ENCODE measurements around the gene NRP1. TPM values are rescaled to one million over a fixed set of nuclear protein-coding genes. Genes with fewer than 3 reads are reported as not detected.

NRP1 gene
- total RNA-seq, 1 experiment from 2014 or later: 3.0 TPM

- H3K9me3 Mint-ChIP-seq: peaks cover 5% of the 10 kb centered on the region; the same call in 1 of the 2 replicates
- no peaks in the 10 kb centered on the region for H3K4me1 Mint-ChIP-seq
- no peak overlapping the region for H3K27ac Mint-ChIP-seq
- ChIA-PET CTCF (no interaction called here), POLR2A (no interaction called here)
- ATAC-seq (no peak), DNase-seq (ENCODE audit: low spot score) (no peak)
- TF ChIP-seq AR (CRISPR knock-in tag; IDR thresholded peaks at IDR 0.05) (no peak), ZNF396 (CRISPR knock-in tag; IDR thresholded peaks at IDR 0.05; ENCODE audit: borderline replicate concordance) (no peak), JUN (CRISPR knock-in tag; IDR thresholded peaks at IDR 0.05) (no peak), STAT6 (CRISPR knock-in tag; conservative IDR thresholded peaks at IDR 0.05; ENCODE audit: low read depth) (no peak), ETV6 (CRISPR knock-in tag; IDR thresholded peaks at IDR 0.05) (no peak), NFYB (CRISPR knock-in tag; conservative IDR thresholded peaks at IDR 0.05; ENCODE audit: low read depth) (no peak), ZNF317 (CRISPR knock-in tag; IDR thresholded peaks at IDR 0.05; ENCODE audit: borderline replicate concordance, low read depth) (no peak), SMAD3 (CRISPR knock-in tag; IDR thresholded peaks at IDR 0.05; ENCODE audit: borderline replicate concordance) (no peak)
- TF ChIP-seq, protein P1, sequence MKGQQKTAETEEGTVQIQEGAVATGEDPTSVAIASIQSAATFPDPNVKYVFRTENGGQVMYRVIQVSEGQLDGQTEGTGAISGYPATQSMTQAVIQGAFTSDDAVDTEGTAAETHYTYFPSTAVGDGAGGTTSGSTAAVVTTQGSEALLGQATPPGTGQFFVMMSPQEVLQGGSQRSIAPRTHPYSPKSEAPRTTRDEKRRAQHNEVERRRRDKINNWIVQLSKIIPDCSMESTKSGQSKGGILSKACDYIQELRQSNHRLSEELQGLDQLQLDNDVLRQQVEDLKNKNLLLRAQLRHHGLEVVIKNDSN (CRISPR knock-in tag; IDR thresholded peaks at IDR 0.05): no peak
- H3K36me3 Mint-ChIP-seq: no peaks in the 10 kb centered on the region
- no peak overlapping the region for H3K4me3 Mint-ChIP-seq
- no peaks in the 10 kb centered on the region for H3K27me3 Mint-ChIP-seq (ENCODE audit: low read depth)
Observed at GRCh38 chr10:33217854-33218253, 116.6 kb downstream of the NRP1 start.

DNA sequence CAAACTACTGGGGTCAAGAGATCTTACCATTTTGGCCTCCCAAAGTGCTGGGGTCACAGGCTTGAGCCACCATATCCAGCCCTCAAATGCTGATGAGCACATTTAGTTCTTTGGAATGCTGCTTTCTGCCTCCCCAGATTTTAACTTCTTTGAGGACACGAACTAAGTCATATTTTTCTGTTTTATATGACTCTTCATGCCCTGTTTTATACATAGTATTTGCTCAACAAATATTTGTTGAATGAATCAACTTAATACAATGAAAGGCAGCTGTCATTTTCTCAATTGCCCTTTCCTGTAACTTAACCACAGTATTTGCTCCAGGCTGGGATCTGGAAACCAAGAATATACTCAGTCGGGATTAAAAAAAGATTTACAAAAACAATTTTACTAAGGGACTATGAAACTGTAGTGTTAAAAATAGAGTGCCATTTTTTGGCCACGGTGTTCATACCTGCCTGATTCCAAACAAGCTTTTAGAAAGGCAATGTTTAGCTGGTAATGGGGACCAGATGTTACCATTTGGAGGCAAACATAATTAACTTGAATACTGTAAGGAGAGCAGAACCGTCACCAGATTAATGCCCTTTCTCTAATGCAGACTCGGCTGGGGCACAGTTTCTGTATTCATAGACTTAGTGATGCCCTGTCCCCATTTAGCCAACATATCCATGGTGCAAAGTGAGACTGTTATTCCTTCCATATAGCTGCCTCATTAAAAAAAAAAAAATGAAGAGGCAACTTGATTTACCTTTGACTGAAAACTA, 117.6 kb downstream of the NRP1 start:
- no peaks in the 10 kb centered on the region for H3K27me3 Mint-ChIP-seq (ENCODE audit: low read depth)
- no peaks in the 10 kb centered on the region for H3K4me1 Mint-ChIP-seq
- CTCF ChIA-PET: no interaction called here
- ATAC-seq (no peak), DNase-seq (ENCODE audit: low spot score) (no peak)
- H3K27ac Mint-ChIP-seq: no peak overlapping the region
- H3K4me3 Mint-ChIP-seq: no peak overlapping the region
- POLR2A ChIA-PET: interaction anchor here (0.8 kb wide), 1 partner anchor 8 kb away, joined by 3 read pairs; no protein-coding TSS in a partner anchor
- H3K36me3 Mint-ChIP-seq: no peaks in the 10 kb centered on the region
- H3K9me3 Mint-ChIP-seq: peaks cover 5% of the 10 kb centered on the region; the same call in 1 of the 2 replicates
- TF ChIP-seq FOXK1 (CRISPR knock-in tag; IDR thresholded peaks at IDR 0.05): no peak
- no peak for TF ChIP-seq ZNF423 (CRISPR knock-in tag; IDR thresholded peaks at IDR 0.05)
- TF ChIP-seq, protein P2, sequence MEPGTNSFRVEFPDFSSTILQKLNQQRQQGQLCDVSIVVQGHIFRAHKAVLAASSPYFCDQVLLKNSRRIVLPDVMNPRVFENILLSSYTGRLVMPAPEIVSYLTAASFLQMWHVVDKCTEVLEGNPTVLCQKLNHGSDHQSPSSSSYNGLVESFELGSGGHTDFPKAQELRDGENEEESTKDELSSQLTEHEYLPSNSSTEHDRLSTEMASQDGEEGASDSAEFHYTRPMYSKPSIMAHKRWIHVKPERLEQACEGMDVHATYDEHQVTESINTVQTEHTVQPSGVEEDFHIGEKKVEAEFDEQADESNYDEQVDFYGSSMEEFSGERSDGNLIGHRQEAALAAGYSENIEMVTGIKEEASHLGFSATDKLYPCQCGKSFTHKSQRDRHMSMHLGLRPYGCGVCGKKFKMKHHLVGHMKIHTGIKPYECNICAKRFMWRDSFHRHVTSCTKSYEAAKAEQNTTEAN (CRISPR knock-in tag; IDR thresholded peaks at IDR 0.05): no peak
- TF ChIP-seq, protein P3, sequence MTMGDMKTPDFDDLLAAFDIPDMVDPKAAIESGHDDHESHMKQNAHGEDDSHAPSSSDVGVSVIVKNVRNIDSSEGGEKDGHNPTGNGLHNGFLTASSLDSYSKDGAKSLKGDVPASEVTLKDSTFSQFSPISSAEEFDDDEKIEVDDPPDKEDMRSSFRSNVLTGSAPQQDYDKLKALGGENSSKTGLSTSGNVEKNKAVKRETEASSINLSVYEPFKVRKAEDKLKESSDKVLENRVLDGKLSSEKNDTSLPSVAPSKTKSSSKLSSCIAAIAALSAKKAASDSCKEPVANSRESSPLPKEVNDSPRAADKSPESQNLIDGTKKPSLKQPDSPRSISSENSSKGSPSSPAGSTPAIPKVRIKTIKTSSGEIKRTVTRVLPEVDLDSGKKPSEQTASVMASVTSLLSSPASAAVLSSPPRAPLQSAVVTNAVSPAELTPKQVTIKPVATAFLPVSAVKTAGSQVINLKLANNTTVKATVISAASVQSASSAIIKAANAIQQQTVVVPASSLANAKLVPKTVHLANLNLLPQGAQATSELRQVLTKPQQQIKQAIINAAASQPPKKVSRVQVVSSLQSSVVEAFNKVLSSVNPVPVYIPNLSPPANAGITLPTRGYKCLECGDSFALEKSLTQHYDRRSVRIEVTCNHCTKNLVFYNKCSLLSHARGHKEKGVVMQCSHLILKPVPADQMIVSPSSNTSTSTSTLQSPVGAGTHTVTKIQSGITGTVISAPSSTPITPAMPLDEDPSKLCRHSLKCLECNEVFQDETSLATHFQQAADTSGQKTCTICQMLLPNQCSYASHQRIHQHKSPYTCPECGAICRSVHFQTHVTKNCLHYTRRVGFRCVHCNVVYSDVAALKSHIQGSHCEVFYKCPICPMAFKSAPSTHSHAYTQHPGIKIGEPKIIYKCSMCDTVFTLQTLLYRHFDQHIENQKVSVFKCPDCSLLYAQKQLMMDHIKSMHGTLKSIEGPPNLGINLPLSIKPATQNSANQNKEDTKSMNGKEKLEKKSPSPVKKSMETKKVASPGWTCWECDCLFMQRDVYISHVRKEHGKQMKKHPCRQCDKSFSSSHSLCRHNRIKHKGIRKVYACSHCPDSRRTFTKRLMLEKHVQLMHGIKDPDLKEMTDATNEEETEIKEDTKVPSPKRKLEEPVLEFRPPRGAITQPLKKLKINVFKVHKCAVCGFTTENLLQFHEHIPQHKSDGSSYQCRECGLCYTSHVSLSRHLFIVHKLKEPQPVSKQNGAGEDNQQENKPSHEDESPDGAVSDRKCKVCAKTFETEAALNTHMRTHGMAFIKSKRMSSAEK (CRISPR knock-in tag; IDR thresholded peaks at IDR 0.05; ENCODE audit: borderline replicate concordance): no peak
- TF ChIP-seq, protein P4, sequence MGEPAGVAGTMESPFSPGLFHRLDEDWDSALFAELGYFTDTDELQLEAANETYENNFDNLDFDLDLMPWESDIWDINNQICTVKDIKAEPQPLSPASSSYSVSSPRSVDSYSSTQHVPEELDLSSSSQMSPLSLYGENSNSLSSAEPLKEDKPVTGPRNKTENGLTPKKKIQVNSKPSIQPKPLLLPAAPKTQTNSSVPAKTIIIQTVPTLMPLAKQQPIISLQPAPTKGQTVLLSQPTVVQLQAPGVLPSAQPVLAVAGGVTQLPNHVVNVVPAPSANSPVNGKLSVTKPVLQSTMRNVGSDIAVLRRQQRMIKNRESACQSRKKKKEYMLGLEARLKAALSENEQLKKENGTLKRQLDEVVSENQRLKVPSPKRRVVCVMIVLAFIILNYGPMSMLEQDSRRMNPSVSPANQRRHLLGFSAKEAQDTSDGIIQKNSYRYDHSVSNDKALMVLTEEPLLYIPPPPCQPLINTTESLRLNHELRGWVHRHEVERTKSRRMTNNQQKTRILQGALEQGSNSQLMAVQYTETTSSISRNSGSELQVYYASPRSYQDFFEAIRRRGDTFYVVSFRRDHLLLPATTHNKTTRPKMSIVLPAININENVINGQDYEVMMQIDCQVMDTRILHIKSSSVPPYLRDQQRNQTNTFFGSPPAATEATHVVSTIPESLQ (CRISPR knock-in tag; IDR thresholded peaks at IDR 0.05): no peak
- TF ChIP-seq AR (CRISPR knock-in tag; IDR thresholded peaks at IDR 0.05): no peak
- no peak for TF ChIP-seq SMAD4 (CRISPR knock-in tag; IDR thresholded peaks at IDR 0.05)
- TF ChIP-seq ZNF219 (CRISPR knock-in tag; IDR thresholded peaks at IDR 0.05; ENCODE audit: borderline replicate concordance): no peak

Data from WTC11 (cell line).